H1 (cell line): ENCODE results near the gene COL4A1.

Source experiments
- JUND ChIP-seq: IDR thresholded peaks from 2 replicates; pipeline ENCODE4 v1.6.1; 2011; ENCODE audit warnings: mild to moderate bottlenecking, improper control_type of control experiment, low read length
- KDM1A ChIP-seq: fragments of 200-600, 300-600 bp; sonication (generic); IDR thresholded peaks from 2 replicates; pipeline ENCODE4 v1.7.1; 2016; ENCODE audit warnings: mild to moderate bottlenecking, low read length, borderline replicate concordance
- KDM5A ChIP-seq: fragments of 200-600 bp; IDR thresholded peaks from 2 replicates; pipeline ENCODE4 v1.7.1; 2012; ENCODE audit warnings: mild to moderate bottlenecking, low read length, inconsistent platforms, mixed read lengths
- POLR2A ChIP-seq, 2 experiments: IDR thresholded peaks; 1 replicate in 1 of 2; 2 replicates in 1 of 2; pipeline ENCODE4 v1.6.1; 2011; ENCODE audit warnings: low read depth in 2 of 2, low read length in 2 of 2, mild to moderate bottlenecking in 2 of 2; ENCODE audit errors: control extremely low read depth in 1 of 2
- RAD21 ChIP-seq, 2 experiments: IDR thresholded peaks in 1 of 2; conservative IDR thresholded peaks in 1 of 2; 2 replicates each; pipeline ENCODE4 v1.6.1; 2011; ENCODE audit warnings: low read depth in 2 of 2, low read length in 2 of 2, improper control_type of control experiment in 1 of 2, inconsistent platforms in 1 of 2, mild to moderate bottlenecking in 1 of 2, moderate library complexity in 1 of 2
- SAP30 ChIP-seq: fragments of 300-600 bp; sonication (generic); IDR thresholded peaks from 2 replicates; pipeline ENCODE4 v1.7.1; 2012; ENCODE audit warnings: low read length, moderate library complexity, mild to moderate bottlenecking, inconsistent platforms; ENCODE audit not compliant: insufficient read depth, insufficient replicate concordance
- SP1 ChIP-seq: IDR thresholded peaks from 2 replicates; pipeline ENCODE4 v1.6.1; 2011; ENCODE audit warnings: low read depth, low read length
- SRF ChIP-seq: IDR thresholded peaks from 2 replicates; pipeline ENCODE4 v1.6.1; 2011; ENCODE audit warnings: mild to moderate bottlenecking, low read depth, low read length, moderate library complexity
- SUZ12 ChIP-seq: fragments of 200-600 bp; sonication (generic); IDR thresholded peaks from 2 replicates; pipeline ENCODE4 v1.6.1; 2012; ENCODE audit warnings: mild to moderate bottlenecking, inconsistent platforms, low read length, moderate library complexity, mixed read lengths
- TF ChIP-seq, protein P1 (sequence below), 3 experiments: IDR thresholded peaks; 1 replicate in 2 of 3; 2 replicates in 1 of 3; pipeline versions ENCODE4 v1.5.1 to v1.6.1; 2011; ENCODE audit warnings: low read length in 3 of 3, mild to moderate bottlenecking in 3 of 3, inconsistent platforms in 2 of 3, low read depth in 1 of 3, moderate library complexity in 1 of 3; ENCODE audit not compliant: insufficient read depth in 1 of 3; ENCODE audit errors: control extremely low read depth in 1 of 3
- TF ChIP-seq, protein P2 (sequence below): fragments of 300-600 bp; sonication (generic); IDR thresholded peaks from 2 replicates; pipeline ENCODE4 v1.7.1; 2012; ENCODE audit warnings: low read length, moderate library complexity, mild to moderate bottlenecking, inconsistent platforms; ENCODE audit not compliant: insufficient replicate concordance

DNA sequence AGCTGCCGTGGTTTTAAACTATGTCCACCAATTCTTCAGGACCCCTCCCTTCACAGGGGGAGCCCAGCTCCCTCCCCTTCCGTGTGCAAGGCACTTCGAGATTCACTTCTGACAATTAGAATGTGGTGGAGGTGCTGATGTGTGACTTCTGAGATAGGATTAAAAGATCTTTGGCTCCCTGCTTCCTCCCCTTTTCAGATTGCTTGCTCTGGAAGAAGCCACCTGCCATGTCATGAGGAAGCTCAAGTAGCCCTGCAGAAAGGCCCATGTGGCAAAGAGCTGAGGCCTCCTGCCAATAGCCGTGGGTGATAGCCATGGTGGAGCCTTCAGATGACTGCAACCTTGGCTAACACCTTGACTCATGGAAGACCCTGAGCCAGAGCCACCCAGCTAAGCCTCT is 204.9 kb downstream of the COL4A1 start:
- TF ChIP-seq SAP30 (no peak), POLR2A (IDR thresholded peaks at IDR 0.05; ENCODE audit: control extremely low read depth in 1 of 2, low read depth in 2 of 2, low read length in 2 of 2) (no peak), SP1 (no peak), KDM1A (no peak), RAD21 (IDR thresholded peaks at IDR 0.05 in 1 of 2, conservative IDR thresholded peaks at IDR 0.05 in 1 of 2; ENCODE audit: low read depth in 2 of 2, low read length in 2 of 2) (no peak), JUND (no peak), SUZ12 (no peak), KDM5A (no peak), SRF (no peak)
- TF ChIP-seq, protein P1, sequence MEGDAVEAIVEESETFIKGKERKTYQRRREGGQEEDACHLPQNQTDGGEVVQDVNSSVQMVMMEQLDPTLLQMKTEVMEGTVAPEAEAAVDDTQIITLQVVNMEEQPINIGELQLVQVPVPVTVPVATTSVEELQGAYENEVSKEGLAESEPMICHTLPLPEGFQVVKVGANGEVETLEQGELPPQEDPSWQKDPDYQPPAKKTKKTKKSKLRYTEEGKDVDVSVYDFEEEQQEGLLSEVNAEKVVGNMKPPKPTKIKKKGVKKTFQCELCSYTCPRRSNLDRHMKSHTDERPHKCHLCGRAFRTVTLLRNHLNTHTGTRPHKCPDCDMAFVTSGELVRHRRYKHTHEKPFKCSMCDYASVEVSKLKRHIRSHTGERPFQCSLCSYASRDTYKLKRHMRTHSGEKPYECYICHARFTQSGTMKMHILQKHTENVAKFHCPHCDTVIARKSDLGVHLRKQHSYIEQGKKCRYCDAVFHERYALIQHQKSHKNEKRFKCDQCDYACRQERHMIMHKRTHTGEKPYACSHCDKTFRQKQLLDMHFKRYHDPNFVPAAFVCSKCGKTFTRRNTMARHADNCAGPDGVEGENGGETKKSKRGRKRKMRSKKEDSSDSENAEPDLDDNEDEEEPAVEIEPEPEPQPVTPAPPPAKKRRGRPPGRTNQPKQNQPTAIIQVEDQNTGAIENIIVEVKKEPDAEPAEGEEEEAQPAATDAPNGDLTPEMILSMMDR (IDR thresholded peaks at IDR 0.05; ENCODE audit: control extremely low read depth in 1 of 3, insufficient read depth in 1 of 3, low read depth in 1 of 3, low read length in 3 of 3): no peak
- TF ChIP-seq, protein P2, sequence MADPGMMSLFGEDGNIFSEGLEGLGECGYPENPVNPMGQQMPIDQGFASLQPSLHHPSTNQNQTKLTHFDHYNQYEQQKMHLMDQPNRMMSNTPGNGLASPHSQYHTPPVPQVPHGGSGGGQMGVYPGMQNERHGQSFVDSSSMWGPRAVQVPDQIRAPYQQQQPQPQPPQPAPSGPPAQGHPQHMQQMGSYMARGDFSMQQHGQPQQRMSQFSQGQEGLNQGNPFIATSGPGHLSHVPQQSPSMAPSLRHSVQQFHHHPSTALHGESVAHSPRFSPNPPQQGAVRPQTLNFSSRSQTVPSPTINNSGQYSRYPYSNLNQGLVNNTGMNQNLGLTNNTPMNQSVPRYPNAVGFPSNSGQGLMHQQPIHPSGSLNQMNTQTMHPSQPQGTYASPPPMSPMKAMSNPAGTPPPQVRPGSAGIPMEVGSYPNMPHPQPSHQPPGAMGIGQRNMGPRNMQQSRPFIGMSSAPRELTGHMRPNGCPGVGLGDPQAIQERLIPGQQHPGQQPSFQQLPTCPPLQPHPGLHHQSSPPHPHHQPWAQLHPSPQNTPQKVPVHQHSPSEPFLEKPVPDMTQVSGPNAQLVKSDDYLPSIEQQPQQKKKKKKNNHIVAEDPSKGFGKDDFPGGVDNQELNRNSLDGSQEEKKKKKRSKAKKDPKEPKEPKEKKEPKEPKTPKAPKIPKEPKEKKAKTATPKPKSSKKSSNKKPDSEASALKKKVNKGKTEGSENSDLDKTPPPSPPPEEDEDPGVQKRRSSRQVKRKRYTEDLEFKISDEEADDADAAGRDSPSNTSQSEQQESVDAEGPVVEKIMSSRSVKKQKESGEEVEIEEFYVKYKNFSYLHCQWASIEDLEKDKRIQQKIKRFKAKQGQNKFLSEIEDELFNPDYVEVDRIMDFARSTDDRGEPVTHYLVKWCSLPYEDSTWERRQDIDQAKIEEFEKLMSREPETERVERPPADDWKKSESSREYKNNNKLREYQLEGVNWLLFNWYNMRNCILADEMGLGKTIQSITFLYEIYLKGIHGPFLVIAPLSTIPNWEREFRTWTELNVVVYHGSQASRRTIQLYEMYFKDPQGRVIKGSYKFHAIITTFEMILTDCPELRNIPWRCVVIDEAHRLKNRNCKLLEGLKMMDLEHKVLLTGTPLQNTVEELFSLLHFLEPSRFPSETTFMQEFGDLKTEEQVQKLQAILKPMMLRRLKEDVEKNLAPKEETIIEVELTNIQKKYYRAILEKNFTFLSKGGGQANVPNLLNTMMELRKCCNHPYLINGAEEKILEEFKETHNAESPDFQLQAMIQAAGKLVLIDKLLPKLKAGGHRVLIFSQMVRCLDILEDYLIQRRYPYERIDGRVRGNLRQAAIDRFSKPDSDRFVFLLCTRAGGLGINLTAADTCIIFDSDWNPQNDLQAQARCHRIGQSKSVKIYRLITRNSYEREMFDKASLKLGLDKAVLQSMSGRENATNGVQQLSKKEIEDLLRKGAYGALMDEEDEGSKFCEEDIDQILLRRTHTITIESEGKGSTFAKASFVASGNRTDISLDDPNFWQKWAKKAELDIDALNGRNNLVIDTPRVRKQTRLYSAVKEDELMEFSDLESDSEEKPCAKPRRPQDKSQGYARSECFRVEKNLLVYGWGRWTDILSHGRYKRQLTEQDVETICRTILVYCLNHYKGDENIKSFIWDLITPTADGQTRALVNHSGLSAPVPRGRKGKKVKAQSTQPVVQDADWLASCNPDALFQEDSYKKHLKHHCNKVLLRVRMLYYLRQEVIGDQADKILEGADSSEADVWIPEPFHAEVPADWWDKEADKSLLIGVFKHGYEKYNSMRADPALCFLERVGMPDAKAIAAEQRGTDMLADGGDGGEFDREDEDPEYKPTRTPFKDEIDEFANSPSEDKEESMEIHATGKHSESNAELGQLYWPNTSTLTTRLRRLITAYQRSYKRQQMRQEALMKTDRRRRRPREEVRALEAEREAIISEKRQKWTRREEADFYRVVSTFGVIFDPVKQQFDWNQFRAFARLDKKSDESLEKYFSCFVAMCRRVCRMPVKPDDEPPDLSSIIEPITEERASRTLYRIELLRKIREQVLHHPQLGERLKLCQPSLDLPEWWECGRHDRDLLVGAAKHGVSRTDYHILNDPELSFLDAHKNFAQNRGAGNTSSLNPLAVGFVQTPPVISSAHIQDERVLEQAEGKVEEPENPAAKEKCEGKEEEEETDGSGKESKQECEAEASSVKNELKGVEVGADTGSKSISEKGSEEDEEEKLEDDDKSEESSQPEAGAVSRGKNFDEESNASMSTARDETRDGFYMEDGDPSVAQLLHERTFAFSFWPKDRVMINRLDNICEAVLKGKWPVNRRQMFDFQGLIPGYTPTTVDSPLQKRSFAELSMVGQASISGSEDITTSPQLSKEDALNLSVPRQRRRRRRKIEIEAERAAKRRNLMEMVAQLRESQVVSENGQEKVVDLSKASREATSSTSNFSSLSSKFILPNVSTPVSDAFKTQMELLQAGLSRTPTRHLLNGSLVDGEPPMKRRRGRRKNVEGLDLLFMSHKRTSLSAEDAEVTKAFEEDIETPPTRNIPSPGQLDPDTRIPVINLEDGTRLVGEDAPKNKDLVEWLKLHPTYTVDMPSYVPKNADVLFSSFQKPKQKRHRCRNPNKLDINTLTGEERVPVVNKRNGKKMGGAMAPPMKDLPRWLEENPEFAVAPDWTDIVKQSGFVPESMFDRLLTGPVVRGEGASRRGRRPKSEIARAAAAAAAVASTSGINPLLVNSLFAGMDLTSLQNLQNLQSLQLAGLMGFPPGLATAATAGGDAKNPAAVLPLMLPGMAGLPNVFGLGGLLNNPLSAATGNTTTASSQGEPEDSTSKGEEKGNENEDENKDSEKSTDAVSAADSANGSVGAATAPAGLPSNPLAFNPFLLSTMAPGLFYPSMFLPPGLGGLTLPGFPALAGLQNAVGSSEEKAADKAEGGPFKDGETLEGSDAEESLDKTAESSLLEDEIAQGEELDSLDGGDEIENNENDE: no peak
